Duodenal mucosa (tissue), 2 donors: ENCODE results near the gene GDAP1L1.
A peak's percentile ranks its signal among the peaks of the same experiment; 100 is the strongest.
"Not testable (repeated sequence)": the region's sequence is repeated elsewhere in the genome, so short reads cannot be mapped to it uniquely, and the experiment has no call there.

Source experiments
- H3K27ac ChIP-seq: one replicate; pipeline ENCODE4 v1.7.0; 2013; ENCODE audit warnings: low read depth, low read length
- H3K27me3 ChIP-seq, 2 donors: one replicate each; pipeline ENCODE4 v1.7.0; 2013; ENCODE audit warnings: low read length in 2 of 2, control low read depth in 1 of 2; ENCODE audit not compliant: insufficient read depth in 2 of 2, control insufficient read depth in 1 of 2
- H3K36me3 ChIP-seq, 2 donors: one replicate each; pipeline ENCODE4 v1.7.0; 2013; ENCODE audit warnings: low read length in 2 of 2, control low read depth in 1 of 2; ENCODE audit not compliant: insufficient read depth in 2 of 2, control insufficient read depth in 1 of 2
- H3K4me1 ChIP-seq, 2 donors: one replicate each; pipeline ENCODE4 v1.7.0; 2013; ENCODE audit warnings: low read length in 2 of 2, control low read depth in 1 of 2; ENCODE audit not compliant: insufficient read depth in 2 of 2, control insufficient read depth in 1 of 2
- H3K4me3 ChIP-seq, 2 donors: one replicate each; pipeline ENCODE4 v1.7.0; 2013; ENCODE audit warnings: low read length in 2 of 2, low read depth in 1 of 2
- H3K9ac ChIP-seq, 2 donors: one replicate each; pipeline ENCODE4 v1.7.0; 2013; ENCODE audit warnings: low read length in 2 of 2, low read depth in 1 of 2
- H3K9me3 ChIP-seq, 2 donors: one replicate each; pipeline ENCODE4 v1.7.0; 2013; ENCODE audit warnings: low read length in 2 of 2, control low read depth in 1 of 2; ENCODE audit not compliant: control insufficient read depth in 1 of 2

Gene GDAP1L1

DNA sequence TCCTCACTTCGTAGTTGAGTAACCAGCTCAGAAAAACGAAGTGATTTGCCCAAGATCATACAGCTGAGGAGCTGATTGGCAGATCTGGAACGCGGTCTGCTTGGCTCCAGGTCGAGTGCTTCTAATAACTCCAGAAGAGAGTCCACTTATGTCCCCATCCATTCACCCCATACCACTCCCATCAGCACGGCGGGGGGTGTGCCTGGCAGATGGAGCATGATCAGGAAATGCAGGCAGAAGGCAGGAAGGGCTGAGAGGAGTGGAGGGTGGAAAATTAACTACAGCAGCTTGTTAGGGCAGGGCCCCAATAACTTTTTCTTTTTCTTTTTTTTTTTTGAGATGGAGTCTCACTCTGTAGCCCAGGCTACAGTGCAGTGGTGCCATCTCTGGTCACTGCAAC is 48.9 kb downstream of the GDAP1L1 start:
- Histone ChIP-seq H3K27me3 (no peaks in the 10 kb centered on the region), H3K36me3 (no peaks in the 10 kb centered on the region), H3K27ac (no peak overlapping the region), H3K9me3 (no peaks in the 10 kb centered on the region), H3K4me3 (no peak overlapping the region), H3K4me1 (no peaks in the 10 kb centered on the region), H3K9ac (no peak overlapping the region)

DNA sequence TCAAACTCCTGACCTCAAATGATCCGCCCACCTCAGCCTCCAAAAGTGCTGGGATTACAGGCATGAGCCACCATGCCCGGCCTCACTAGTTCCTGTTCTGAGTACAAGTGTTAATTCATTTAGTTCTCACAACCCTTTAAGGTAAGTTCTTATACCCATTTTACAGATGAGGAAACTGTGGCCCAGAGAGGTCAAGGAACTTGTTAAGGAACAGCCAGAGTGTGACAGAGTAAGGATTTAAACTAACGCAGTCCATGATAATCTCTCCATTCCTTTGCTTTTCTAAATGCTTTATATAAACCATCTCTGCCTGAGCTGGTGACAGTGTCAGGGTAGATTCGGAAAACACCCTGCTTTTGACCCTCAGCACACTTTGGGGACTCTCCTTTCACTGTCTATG is 50.6 kb downstream of the GDAP1L1 start:
- no peak overlapping the region for H3K4me3 ChIP-seq
- H3K36me3 ChIP-seq: no peaks in the 10 kb centered on the region

DNA sequence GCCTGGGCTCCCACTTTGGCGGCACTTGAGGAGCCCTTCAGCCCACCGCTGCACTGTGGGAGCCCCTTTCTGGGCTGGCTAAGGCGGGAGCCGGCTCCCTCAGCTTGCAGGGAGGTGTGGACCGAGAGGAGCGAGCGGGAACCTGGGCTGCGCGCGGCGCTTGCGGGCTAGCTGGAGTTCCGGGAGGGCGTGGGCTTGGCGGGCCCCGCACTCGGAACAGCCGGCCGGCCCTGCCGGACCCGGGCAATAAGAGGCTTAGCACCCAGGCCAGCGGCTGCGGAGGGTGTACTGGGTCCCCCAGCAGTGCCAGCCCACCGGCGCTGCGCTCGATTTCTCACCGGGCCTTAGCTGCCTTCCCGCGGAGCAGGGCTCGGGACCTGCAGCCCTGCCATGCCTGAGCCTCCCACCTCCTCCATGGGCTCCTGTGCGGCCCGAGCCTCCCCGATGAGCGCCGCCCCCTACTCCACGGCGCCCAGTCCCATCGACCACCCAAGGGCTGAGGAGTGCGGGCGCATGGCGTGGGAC is 52.0 kb downstream of the GDAP1L1 start:
- not testable (repeated sequence) for H3K27ac ChIP-seq, H3K27me3 ChIP-seq, H3K4me3 ChIP-seq, H3K9me3 ChIP-seq, H3K36me3 ChIP-seq, H3K9ac ChIP-seq
- H3K4me1 ChIP-seq: peaks cover 7 to 13% of the 10 kb centered on the region in 2 donors

More for the DNA sequence above, 50.6 kb downstream of the GDAP1L1 start:
- H3K9ac ChIP-seq: no peak overlapping the region
- H3K27me3 ChIP-seq: no peaks in the 10 kb centered on the region
- H3K27ac ChIP-seq: no peak overlapping the region
- peaks cover 5 to 12% of the 10 kb centered on the region in 2 donors for H3K4me1 ChIP-seq
- H3K9me3 ChIP-seq: no peaks in the 10 kb centered on the region

GRCh38 chr20:44301285-44301684 is 54.2 kb downstream of the GDAP1L1 start:
- H3K9me3 ChIP-seq: no peaks in the 10 kb centered on the region
- H3K27ac ChIP-seq: no peak overlapping the region
- H3K4me1 ChIP-seq: peaks cover 7 to 13% of the 10 kb centered on the region in 2 donors

DNA sequence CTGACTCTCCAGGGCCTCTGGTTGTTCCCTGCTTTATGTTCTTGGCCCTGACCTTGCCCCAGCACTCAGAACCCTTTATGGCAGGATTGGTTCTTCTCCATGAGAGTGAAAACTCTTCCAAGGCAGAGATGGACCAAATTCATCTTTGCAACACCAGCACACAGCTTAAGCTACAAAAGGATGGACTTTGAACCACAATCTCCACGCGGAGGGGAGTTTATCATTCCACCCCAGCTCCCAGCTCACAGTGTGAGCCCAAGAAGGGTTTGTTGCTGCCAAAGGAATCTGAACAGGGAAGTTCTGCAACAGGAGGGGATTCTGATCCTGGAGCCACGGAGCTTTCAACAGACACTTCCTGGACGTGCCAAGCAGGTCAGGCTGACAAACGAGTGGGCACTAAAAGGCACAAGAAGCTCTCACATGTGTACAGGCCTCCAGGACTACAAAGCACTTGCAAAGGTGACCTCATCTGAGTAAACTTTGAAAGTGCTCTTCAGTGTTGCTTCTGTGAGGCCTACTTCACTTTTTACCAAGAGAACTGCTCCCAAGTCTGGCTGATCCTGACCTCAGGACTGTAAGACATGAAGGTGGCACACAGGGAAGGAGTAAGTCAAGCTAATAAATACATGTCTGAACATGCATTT is 55.0 kb downstream of the GDAP1L1 start:
- peaks cover 3 to 11% of the 10 kb centered on the region in 2 donors for H3K36me3 ChIP-seq
- no peak overlapping the region for H3K27ac ChIP-seq
- no peaks in the 10 kb centered on the region for H3K9me3 ChIP-seq
- H3K27me3 ChIP-seq: no peaks in the 10 kb centered on the region
- peak overlapping the region in 1 of 2 donors; percentile 17 for H3K9ac ChIP-seq
- H3K4me1 ChIP-seq: peaks cover 7 to 13% of the 10 kb centered on the region in 2 donors
- no peak overlapping the region for H3K4me3 ChIP-seq

More at GRCh38 chr20:44301285-44301684, 54.2 kb downstream of the GDAP1L1 start:
- Histone ChIP-seq H3K4me3 (no peak overlapping the region), H3K27me3 (no peaks in the 10 kb centered on the region), H3K36me3 (peaks cover 2 to 3% of the 10 kb centered on the region in 2 donors), H3K9ac (no peak overlapping the region)

DNA sequence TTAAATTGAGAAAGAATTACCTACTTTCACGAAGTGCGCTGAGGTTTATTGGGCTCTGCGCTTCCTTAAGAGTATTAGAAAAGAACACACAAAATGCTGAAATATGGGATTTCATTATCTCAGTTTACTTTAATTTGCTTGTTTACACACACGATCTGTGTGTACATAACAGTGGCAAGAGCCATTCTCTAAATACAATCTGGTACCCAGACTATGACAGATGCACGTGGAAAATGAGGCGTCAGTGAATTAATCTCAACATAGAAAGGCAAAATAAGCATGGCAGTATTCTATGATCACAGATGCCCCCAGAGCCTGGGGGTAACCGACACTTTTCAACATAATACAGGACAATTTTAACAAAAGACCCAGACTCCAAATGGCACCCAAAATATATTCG is 55.6 kb downstream of the GDAP1L1 start:
- Histone ChIP-seq H3K4me1 (peaks cover 7 to 13% of the 10 kb centered on the region in 2 donors), H3K9me3 (no peaks in the 10 kb centered on the region), H3K9ac (peak overlapping the region in 1 of 2 donors; percentile 17), H3K36me3 (peaks cover 3 to 11% of the 10 kb centered on the region in 2 donors), H3K27ac (no peak overlapping the region), H3K4me3 (no peak overlapping the region), H3K27me3 (no peaks in the 10 kb centered on the region)

DNA sequence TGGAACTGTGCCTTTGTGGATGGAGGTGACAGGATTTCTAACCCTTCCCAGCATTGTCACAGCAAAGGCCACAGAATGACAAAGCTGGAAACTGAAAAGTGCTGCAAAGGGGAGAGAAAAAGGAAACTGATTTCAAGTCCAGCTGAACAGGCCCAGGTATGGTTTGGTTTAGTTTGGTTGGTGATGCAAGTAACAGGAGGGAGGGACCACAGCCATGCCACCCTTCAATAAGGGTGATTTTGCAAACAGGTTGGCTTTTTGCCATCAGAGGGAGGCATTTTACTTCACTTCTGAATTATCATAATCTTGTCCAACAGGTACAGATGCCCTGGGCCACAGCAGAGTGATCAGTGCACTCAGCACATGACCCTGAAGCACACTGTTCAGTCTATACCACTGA is 57.3 kb downstream of the GDAP1L1 start:
- no peak overlapping the region for H3K4me3 ChIP-seq

GRCh38 chr20:44306927-44307326 is 59.8 kb downstream of the GDAP1L1 start:
- H3K9ac ChIP-seq: no peak overlapping the region
- H3K9me3 ChIP-seq: no peaks in the 10 kb centered on the region
- no peak overlapping the region for H3K27ac ChIP-seq
- H3K4me3 ChIP-seq: no peak overlapping the region
- peaks cover 3 to 11% of the 10 kb centered on the region in 2 donors for H3K36me3 ChIP-seq
- H3K4me1 ChIP-seq: peaks cover 18 to 23% of the 10 kb centered on the region in 2 donors
- H3K27me3 ChIP-seq: no peaks in the 10 kb centered on the region

More for the DNA sequence above, 57.3 kb downstream of the GDAP1L1 start:
- Histone ChIP-seq H3K9me3 (no peaks in the 10 kb centered on the region), H3K4me1 (peaks cover 7 to 14% of the 10 kb centered on the region in 2 donors), H3K9ac (no peak overlapping the region), H3K36me3 (peaks cover 3 to 11% of the 10 kb centered on the region in 2 donors), H3K27me3 (no peaks in the 10 kb centered on the region), H3K27ac (no peak overlapping the region)

GRCh38 chr20:44309763-44310663 is 62.9 kb downstream of the GDAP1L1 start:
- H3K4me1 ChIP-seq: peaks cover 11 to 14% of the 10 kb centered on the region in 2 donors
- no peaks in the 10 kb centered on the region for H3K27me3 ChIP-seq
- peak overlapping the region; percentile 65 to 79 for H3K9ac ChIP-seq
- H3K4me3 ChIP-seq: peak overlapping the region; percentile 90 to 99
- no peaks in the 10 kb centered on the region for H3K9me3 ChIP-seq
- H3K36me3 ChIP-seq: peaks cover 0 to 11% of the 10 kb centered on the region in 2 donors
- no peak overlapping the region for H3K27ac ChIP-seq
